ENCODE results near the gene TMC8.

TMC8 gene

GRCh38 chr17:78088529-78088928 is 42.0 kb upstream of the TMC8 start:
- Histone ChIP-seq H3K4me1 (no peaks in the 10 kb centered on the region), H3K4me3 (ENCODE audit: low read depth, low read length) (no peak overlapping the region), H3K4me2 (ENCODE audit: low read length) (no peak overlapping the region), H3K79me2 (no peaks in the 10 kb centered on the region), H3K9me3 (ENCODE audit: control insufficient read depth, low read length) (no peaks in the 10 kb centered on the region), H3K9ac (no peak overlapping the region), H3K27ac (no peak overlapping the region), H2AFZ (no peak overlapping the region), H3K36me3 (ENCODE audit: control insufficient read depth, insufficient read depth, low read length) (no peaks in the 10 kb centered on the region), H3K27me3 (ENCODE audit: control insufficient read depth, insufficient read depth, low read length) (no peaks in the 10 kb centered on the region)
- TF ChIP-seq CTCF (IDR thresholded peaks at IDR 0.05): no peak

- Histone ChIP-seq H3K36me3 (ENCODE audit: control insufficient read depth, insufficient read depth, low read length) (no peaks in the 10 kb centered on the region), H3K27me3 (ENCODE audit: control insufficient read depth, insufficient read depth, low read length) (no peaks in the 10 kb centered on the region), H3K9ac (no peak overlapping the region), H3K27ac (no peak overlapping the region), H3K4me2 (ENCODE audit: low read length) (no peak overlapping the region), H3K4me1 (no peaks in the 10 kb centered on the region), H3K9me3 (ENCODE audit: control insufficient read depth, low read length) (no peaks in the 10 kb centered on the region), H2AFZ (no peak overlapping the region), H3K4me3 (ENCODE audit: low read depth, low read length) (no peak overlapping the region), H3K79me2 (no peaks in the 10 kb centered on the region)
- TF ChIP-seq CTCF (IDR thresholded peaks at IDR 0.05): no peak
These were observed 40.8 kb upstream of the TMC8 start for GRCh38 chr17:78089576-78090281.

- TF ChIP-seq CTCF (IDR thresholded peaks at IDR 0.05): no peak
- Histone ChIP-seq H3K9ac (no peak overlapping the region), H3K4me2 (ENCODE audit: low read length) (no peak overlapping the region), H3K27ac (no peak overlapping the region), H2AFZ (no peak overlapping the region), H3K36me3 (ENCODE audit: control insufficient read depth, insufficient read depth, low read length) (no peaks in the 10 kb centered on the region), H3K27me3 (ENCODE audit: control insufficient read depth, insufficient read depth, low read length) (no peaks in the 10 kb centered on the region), H3K9me3 (ENCODE audit: control insufficient read depth, low read length) (no peaks in the 10 kb centered on the region), H3K4me3 (ENCODE audit: low read depth, low read length) (no peak overlapping the region), H3K4me1 (no peaks in the 10 kb centered on the region), H3K79me2 (no peaks in the 10 kb centered on the region)
These were observed 37.7 kb upstream of the TMC8 start for GRCh38 chr17:78092794-78093324.

- no peaks in the 10 kb centered on the region for H3K36me3 ChIP-seq (ENCODE audit: control insufficient read depth, insufficient read depth, low read length)
- no peak overlapping the region for H3K9ac ChIP-seq
- no peak overlapping the region for H2AFZ ChIP-seq
- H3K27me3 ChIP-seq (ENCODE audit: control insufficient read depth, insufficient read depth, low read length): no peaks in the 10 kb centered on the region
- no peaks in the 10 kb centered on the region for H3K79me2 ChIP-seq
- no peak overlapping the region for H3K4me2 ChIP-seq (ENCODE audit: low read length)
- no peak overlapping the region for H3K4me3 ChIP-seq (ENCODE audit: low read depth, low read length)
- TF ChIP-seq CTCF (IDR thresholded peaks at IDR 0.05): no peak
- H3K4me1 ChIP-seq: no peaks in the 10 kb centered on the region
- H3K9me3 ChIP-seq (ENCODE audit: control insufficient read depth, low read length): no peaks in the 10 kb centered on the region
- H3K27ac ChIP-seq: no peak overlapping the region
These were observed 35.5 kb upstream of the TMC8 start for GRCh38 chr17:78095035-78095434.

GRCh38 chr17:78096093-78096492 is 34.5 kb upstream of the TMC8 start:
- no peak overlapping the region for H3K9ac ChIP-seq
- TF ChIP-seq CTCF (IDR thresholded peaks at IDR 0.05): no peak
- no peaks in the 10 kb centered on the region for H3K27me3 ChIP-seq (ENCODE audit: control insufficient read depth, insufficient read depth, low read length)
- no peaks in the 10 kb centered on the region for H3K9me3 ChIP-seq (ENCODE audit: control insufficient read depth, low read length)
- no peaks in the 10 kb centered on the region for H3K36me3 ChIP-seq (ENCODE audit: control insufficient read depth, insufficient read depth, low read length)
- H3K27ac ChIP-seq: no peak overlapping the region
- H2AFZ ChIP-seq: no peak overlapping the region
- no peaks in the 10 kb centered on the region for H3K4me1 ChIP-seq
- no peak overlapping the region for H3K4me2 ChIP-seq (ENCODE audit: low read length)
- no peaks in the 10 kb centered on the region for H3K79me2 ChIP-seq
- no peak overlapping the region for H3K4me3 ChIP-seq (ENCODE audit: low read depth, low read length)
